ENCODE results near the gene ONECUT3.

ONECUT3 gene

DNA sequence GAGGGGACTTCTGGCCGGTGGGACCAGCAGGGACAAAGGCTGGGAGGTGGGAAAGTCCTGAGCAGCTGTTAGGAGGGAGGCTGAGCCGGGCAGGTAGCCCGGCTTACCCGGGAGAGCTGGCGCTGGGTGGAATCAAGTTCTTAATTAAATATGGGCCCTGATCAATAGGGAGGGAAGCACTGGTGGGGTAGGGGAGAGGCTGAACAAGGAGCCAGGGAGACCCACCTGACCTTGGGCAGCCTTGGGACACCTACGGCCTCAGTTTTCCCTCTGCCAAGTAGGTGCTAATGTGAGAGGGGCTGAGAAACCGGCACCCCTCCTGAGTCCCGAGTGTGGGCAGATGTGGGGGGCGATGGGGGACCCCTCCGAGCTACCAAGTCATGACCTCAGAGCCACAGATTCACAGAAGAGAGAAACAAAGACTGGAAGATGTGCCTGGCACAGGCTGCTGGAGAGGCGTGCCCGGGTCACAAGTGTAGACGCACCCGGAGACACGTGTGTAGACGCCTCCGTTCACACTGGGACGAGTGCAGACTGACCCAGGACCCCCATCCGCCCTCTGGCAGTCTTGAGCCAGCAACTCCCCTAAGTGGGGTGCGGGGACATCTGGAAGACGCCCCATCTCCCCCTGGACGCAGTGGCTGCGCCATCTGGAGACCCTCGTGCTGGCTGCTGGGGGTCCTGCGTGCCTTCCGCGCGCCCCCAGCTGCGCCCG is 8.4 kb downstream of the ONECUT3 start:
- H3K9ac ChIP-seq: no peak overlapping the region

DNA sequence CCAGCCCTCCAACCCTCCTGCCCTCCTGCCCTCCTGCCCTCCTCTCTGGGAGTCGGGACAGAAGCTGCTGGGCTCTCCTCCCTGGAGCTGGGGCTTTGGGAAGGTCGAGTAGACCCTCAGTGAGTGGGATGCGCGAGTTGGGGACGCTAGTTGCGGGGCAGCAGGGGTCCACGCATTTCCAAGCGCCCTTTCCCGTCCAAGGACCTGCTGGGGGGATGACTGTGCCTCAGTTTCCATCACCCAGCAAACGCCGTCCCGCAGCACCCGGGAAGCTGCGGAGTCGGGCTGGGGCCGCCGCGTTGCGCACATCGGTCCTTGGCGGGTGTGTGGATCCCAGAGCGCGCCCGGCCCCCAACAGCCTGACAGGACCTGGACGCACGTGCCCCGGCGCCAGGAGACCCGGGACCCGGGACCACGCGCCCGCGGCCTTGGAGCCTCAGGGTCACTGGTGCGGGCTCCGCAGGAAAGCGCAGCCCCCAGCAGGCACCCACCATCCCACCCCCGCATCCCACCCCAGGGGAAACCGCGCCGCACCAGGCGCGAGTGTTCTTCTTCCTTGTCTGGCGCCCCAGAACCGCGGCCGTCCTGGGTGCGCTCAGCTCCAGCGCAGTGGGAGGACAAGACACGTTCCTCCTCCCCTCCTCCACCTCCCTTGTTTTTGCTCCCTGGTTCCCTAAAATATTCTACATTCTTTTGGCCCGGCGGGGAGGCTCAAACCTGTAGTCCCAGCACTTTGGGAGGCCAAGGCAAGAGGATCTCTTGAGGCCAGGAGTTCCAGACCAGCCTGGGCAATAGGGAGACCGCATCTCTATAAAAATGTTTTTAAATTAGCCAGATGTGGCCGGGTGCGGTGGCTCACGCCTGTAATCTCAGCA is 9.2 kb downstream of the ONECUT3 start:
- Histone ChIP-seq H3K4me3 (no peak overlapping the region), H4K20me1 (peaks cover 77% of the 10 kb centered on the region), H3K36me3 (no peaks in the 10 kb centered on the region), H3K27me3 (peaks cover 99% of the 10 kb centered on the region), H3K27ac (no peak overlapping the region), H3K4me1 (peaks cover 38% of the 10 kb centered on the region), H3K9ac (no peak overlapping the region), H3K9me3 (no peaks in the 10 kb centered on the region), H3K4me2 (no peak overlapping the region)
- no peak for TF ChIP-seq Cebpa-rat (IDR thresholded peaks at IDR 0.05)

More for the DNA sequence above, 8.4 kb downstream of the ONECUT3 start:
- H3K4me3 ChIP-seq: no peak overlapping the region
- no peak overlapping the region for H3K4me2 ChIP-seq
- peaks cover 100% of the 10 kb centered on the region for H3K27me3 ChIP-seq
- peaks cover 38% of the 10 kb centered on the region for H3K4me1 ChIP-seq
- no peak for TF ChIP-seq Cebpa-rat (IDR thresholded peaks at IDR 0.05)
- peaks cover 85% of the 10 kb centered on the region for H4K20me1 ChIP-seq
- H3K36me3 ChIP-seq: no peaks in the 10 kb centered on the region
- H3K27ac ChIP-seq: no peak overlapping the region
- no peaks in the 10 kb centered on the region for H3K9me3 ChIP-seq

DNA sequence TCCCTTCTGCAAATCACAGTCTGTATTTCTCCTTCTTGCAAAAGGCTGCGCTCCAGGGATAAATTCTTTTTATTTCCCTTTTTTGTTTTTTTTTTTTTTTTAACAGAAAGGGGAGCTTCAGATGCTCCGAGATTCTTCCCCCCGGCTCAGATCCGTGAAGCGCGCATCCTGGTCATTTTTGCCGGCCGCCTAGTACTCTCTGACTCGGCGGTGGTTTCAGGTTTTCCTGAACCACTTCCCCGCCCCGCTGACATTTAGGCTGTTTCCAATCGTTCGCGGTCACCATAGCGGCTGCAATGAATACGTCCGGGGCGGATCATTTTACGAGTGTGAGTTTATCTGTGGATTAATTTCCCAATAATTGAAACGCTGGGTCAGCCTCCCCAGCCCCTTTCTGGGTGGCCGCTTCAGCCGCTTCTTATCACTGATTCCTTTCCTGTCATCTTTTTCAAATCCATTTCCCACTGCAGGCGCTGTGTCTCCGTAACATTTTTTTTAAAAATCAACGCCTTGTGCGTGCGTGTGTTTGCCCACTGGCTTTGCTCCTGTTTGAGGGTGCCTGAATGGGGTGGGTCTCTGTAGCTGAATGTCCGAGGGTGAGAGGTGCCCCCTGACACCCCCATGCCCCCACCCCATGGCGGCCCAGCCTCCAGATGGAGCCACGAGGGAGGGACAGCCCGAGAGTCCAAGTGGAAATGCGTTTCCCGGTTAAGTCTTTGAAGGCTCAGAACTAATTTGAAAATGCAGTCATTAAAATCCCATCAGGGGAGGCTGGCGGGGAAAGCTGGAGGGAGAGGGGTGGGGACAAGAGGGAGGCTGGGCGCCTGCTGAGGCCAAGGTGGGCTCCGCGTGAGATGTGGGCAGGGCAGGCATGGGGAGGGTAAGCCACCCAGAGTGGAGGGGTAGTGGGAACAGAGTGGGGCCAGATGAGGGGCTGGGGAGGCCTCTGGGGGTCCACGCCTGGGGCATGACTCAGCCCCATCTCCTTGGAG is 10.6 kb downstream of the ONECUT3 start:
- H3K4me3 ChIP-seq: no peak overlapping the region
- H4K20me1 ChIP-seq: peaks cover 64% of the 10 kb centered on the region
- H3K27ac ChIP-seq: no peak overlapping the region
- H3K9ac ChIP-seq: no peak overlapping the region
- no peaks in the 10 kb centered on the region for H3K36me3 ChIP-seq
- peaks cover 98% of the 10 kb centered on the region for H3K27me3 ChIP-seq
- no peak overlapping the region for H3K4me2 ChIP-seq
- no peak for TF ChIP-seq Cebpa-rat (IDR thresholded peaks at IDR 0.05)
- no peaks in the 10 kb centered on the region for H3K9me3 ChIP-seq
- peaks cover 42% of the 10 kb centered on the region for H3K4me1 ChIP-seq

DNA sequence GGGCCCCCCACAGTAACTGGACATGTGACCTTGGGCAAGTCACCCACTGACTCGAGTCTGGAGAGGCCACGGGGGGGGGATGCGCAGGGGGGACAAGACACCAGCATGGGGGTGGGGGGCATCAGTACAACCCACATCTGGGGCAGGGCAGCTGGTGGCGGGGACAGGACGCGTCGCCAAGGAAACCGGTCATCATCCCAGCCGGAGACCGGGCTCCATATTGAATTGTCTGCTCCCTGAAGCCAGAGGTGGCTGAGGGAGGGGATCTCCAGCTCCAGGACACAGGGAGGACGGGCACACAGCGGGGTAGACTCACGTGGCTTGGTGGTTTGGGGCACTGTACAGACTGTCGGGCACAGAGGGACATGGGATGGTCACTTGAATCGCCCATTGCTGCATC is 11.4 kb downstream of the ONECUT3 start:
- Histone ChIP-seq H3K4me1 (peaks cover 42% of the 10 kb centered on the region), H3K4me2 (no peak overlapping the region), H3K4me3 (no peak overlapping the region), H4K20me1 (peaks cover 56% of the 10 kb centered on the region), H3K27ac (no peak overlapping the region), H3K27me3 (peaks cover 98% of the 10 kb centered on the region), H3K36me3 (no peaks in the 10 kb centered on the region), H3K9me3 (peaks cover 1% of the 10 kb centered on the region), H3K9ac (no peak overlapping the region)
- no peak for TF ChIP-seq Cebpa-rat (IDR thresholded peaks at IDR 0.05)

DNA sequence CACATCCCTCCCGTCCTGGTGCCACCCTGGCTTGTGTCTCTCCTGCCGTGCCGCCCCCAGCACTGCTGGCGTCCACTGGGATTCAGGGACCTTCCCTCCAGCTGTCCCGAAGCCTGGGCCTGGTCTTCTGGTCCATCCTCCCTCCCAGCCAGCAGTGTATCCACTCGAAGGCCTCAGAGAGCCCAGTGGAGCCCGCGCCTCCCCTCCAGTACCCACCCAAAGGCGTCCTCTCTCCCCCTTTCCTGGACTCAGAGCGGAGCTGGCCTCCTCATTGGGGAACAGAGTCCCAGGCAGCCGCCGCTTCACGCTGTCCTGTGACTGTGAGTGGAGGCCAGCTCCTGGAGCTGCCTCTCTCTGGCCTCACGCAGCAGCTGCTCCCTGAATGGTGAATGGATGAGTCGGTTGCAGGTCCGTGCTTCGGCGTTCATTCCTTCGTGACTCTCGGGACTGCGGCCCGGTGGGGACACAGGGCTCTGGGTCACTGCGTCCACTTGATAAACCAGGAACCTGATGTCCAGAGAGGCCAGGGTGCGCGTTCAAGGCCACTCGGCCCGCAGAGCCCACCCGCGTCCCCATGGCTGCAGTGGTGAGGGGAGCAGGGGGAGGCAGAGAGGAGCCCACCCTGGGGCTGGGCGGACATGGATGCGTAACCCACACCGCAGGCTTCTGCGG is 12.1 kb downstream of the ONECUT3 start:
- Histone ChIP-seq H4K20me1 (peaks cover 50% of the 10 kb centered on the region), H3K36me3 (no peaks in the 10 kb centered on the region), H3K27me3 (peaks cover 98% of the 10 kb centered on the region), H3K9ac (no peak overlapping the region), H3K4me2 (peak overlapping the region; percentile 84; the same call in 1 of the 2 replicates), H3K9me3 (peaks cover 8% of the 10 kb centered on the region), H3K4me3 (no peak overlapping the region), H3K27ac (no peak overlapping the region), H3K4me1 (peaks cover 42% of the 10 kb centered on the region)
- no peak for TF ChIP-seq Cebpa-rat (IDR thresholded peaks at IDR 0.05)

DNA sequence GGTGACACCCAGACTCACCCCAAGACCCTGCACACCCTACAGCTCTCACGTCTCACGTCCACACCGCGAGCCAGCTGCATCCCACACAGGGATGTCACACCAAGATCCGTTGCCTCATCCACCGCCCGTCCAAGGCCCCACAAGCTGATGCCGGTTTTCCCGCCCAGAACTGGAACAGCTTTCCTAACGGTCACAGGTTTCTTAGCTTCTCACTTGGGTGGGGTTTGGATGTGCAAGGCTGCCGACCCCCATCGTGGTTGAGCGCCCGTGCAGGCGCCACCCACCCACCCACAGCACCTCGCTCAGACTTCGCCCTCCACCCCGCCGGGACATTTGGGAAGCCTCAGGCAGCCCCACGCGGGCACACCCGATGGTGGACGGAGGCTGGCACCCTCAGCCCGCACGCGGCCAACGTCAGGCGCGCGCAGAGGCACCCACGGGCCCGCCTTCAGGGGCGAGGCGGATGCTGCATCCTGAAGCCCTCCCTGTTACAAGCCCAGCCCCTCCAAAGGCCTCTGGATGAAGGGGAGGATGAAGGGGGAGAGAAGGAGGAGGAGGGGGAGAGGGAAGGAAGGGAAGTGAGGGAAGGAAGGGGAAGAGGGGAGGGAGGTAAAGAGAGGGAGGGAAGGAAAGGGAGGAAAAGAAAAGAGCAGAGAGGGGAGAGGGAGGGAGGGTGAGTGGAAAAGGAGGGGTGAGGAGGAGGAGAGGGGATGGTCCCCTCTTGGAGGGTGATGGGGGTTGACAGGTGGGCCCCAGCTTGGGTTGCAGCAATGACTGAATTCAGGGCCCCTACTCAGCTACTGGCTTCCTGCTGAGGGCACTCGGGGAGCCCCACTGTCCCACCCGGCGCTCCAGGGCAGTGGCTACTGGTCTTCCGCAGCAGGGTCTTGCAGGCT is 12.8 kb downstream of the ONECUT3 start:
- Histone ChIP-seq H3K4me1 (peaks cover 42% of the 10 kb centered on the region), H3K4me3 (peak overlapping the region; percentile 31; the same call in 1 of the 2 replicates), H3K4me2 (peak overlapping the region; percentile 84), H3K9me3 (peaks cover 16% of the 10 kb centered on the region), H3K9ac (no peak overlapping the region), H3K36me3 (no peaks in the 10 kb centered on the region), H3K27me3 (peaks cover 98% of the 10 kb centered on the region), H3K27ac (no peak overlapping the region), H4K20me1 (peaks cover 42% of the 10 kb centered on the region)
- TF ChIP-seq Cebpa-rat (IDR thresholded peaks at IDR 0.05): no peak

DNA sequence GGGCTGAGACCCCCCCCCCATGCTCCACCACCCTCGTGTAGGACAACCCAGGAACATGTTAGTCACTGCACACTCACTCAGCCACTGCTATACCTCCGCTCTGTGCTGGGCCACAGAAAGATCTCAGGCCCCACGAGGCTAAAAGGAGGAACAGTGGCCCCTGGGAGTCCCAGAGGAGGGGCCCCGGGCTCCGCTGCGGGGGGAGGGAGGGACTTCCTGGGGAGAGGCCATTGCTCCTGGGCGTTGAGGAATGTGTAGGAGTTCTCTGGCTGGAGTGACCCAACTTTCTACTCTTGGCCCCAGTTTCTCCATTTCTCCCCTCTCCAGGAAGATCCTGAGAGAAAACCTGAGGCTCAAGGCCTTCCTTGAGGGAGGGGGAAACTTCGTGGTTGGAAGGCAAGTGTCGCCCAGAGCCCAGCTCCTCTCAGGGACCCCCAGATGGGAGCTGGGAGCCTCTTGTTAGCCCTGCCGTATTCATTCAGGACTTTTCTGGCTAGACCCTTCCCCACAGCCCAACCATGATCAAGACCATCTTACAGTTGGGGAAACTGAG is 13.6 kb downstream of the ONECUT3 start:
- no peak for TF ChIP-seq Cebpa-rat (IDR thresholded peaks at IDR 0.05)
- H3K27ac ChIP-seq: no peak overlapping the region; the same call in 1 of the 2 replicates
- peaks cover 35% of the 10 kb centered on the region for H4K20me1 ChIP-seq
- peak overlapping the region; percentile 84 for H3K4me2 ChIP-seq
- H3K4me3 ChIP-seq: peak overlapping the region; percentile 31; the same call in 1 of the 2 replicates
- peaks cover 97% of the 10 kb centered on the region for H3K27me3 ChIP-seq
- no peak overlapping the region for H3K9ac ChIP-seq
- H3K36me3 ChIP-seq: no peaks in the 10 kb centered on the region
- peaks cover 23% of the 10 kb centered on the region for H3K9me3 ChIP-seq
- peaks cover 38% of the 10 kb centered on the region for H3K4me1 ChIP-seq

DNA sequence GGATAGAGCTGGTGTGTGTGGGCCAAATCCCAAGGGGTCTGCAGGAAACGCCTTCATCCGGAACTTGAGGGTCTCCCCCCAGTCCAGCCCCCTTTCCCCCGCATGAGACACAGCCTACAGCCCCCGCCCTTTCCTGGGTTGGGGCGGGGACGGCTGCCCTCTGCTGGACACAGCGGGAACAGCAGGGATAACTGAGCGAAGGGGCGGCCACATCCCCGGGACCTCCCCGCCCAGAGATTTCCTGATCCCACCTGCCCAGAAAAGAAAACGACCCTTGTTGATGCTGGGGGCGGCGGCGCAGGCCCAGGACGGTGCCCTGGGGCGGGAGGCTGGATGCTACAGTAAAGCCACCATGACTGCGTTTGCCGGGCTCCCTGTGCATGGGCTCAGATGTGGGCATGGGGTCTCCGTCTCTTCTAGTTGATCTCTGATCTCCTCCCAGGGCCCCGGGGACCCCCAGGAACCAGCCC is 14.2 kb downstream of the ONECUT3 start:
- Histone ChIP-seq H3K4me1 (peaks cover 38% of the 10 kb centered on the region), H3K9me3 (peaks cover 28% of the 10 kb centered on the region), H4K20me1 (peaks cover 29% of the 10 kb centered on the region), H3K27ac (no peak overlapping the region), H3K4me2 (peak overlapping the region; percentile 84), H3K27me3 (peaks cover 97% of the 10 kb centered on the region), H3K9ac (no peak overlapping the region), H3K4me3 (peak overlapping the region; percentile 31; the same call in 1 of the 2 replicates), H3K36me3 (no peaks in the 10 kb centered on the region)
- no peak for TF ChIP-seq Cebpa-rat (IDR thresholded peaks at IDR 0.05)
